Spleen (tissue), 11 donors: ENCODE data around the gene PLEKHD1. TPM values are rescaled to one million over a fixed set of nuclear protein-coding genes. Genes with fewer than 3 reads are reported as not detected.

Source experiments
- DNase-seq: peaks from one replicate; pipeline ENCODE4 v3.0.0-alpha.2; 2020
- H3K27ac ChIP-seq, 8 donors: fragments of 200-600 bp; sonication (generic) in 7 of 8; 1 replicate in 4 of 8; 2 replicates in 4 of 8; pipeline versions ENCODE4 v1.5.0 to v1.8.0; 2016 to 2021; ENCODE audit warnings: inconsistent platforms in 4 of 8, mild to moderate bottlenecking in 4 of 8, moderate library complexity in 1 of 8
- H3K27me3 ChIP-seq, 7 donors: fragments of 200-600 bp; sonication (generic) in 6 of 7; replicated peaks in 1 of 7; 1 replicate in 4 of 7; 2 replicates in 3 of 7; pipeline versions ENCODE4 v1.5.0 to v1.8.0; 2016 to 2021; ENCODE audit warnings: inconsistent platforms in 3 of 7, mild to moderate bottlenecking in 1 of 7
- H3K36me3 ChIP-seq, 6 donors: fragments of 200-600 bp; sonication (generic) in 5 of 6; 1 replicate in 4 of 6; 2 replicates in 2 of 6; pipeline versions ENCODE4 v1.5.0 to v1.8.0; 2016 to 2021; ENCODE audit warnings: inconsistent platforms in 2 of 6
- H3K4me1 ChIP-seq, 6 donors: fragments of 200-600 bp; sonication (generic) in 5 of 6; 1 replicate in 3 of 6; 2 replicates in 3 of 6; pipeline versions ENCODE4 v1.5.0 to v1.8.0; 2016 to 2021; ENCODE audit warnings: inconsistent platforms in 3 of 6
- H3K4me3 ChIP-seq, 8 donors: fragments of 200-600 bp; sonication (generic) in 7 of 8; 1 replicate in 4 of 8; 2 replicates in 4 of 8; pipeline versions ENCODE4 v1.5.0 to v1.8.0; 2016 to 2021; ENCODE audit warnings: inconsistent platforms in 4 of 8, mild to moderate bottlenecking in 4 of 8, moderate library complexity in 2 of 8
- H3K9me3 ChIP-seq, 8 donors: fragments of 200-600 bp; sonication (generic) in 7 of 8; 1 replicate in 4 of 8; 2 replicates in 4 of 8; pipeline versions ENCODE4 v1.5.0 to v1.8.0; 2016 to 2021; ENCODE audit warnings: inconsistent platforms in 4 of 8
- POLR2A ChIP-seq, 3 donors: fragments of 450-650 bp; IDR thresholded peaks; one replicate each; pipeline ENCODE4 v1.5.1; 2017; ENCODE audit warnings: antibody characterized with exemption in 3 of 3, mild to moderate bottlenecking in 1 of 3
- POLR2AphosphoS5 ChIP-seq, 3 donors: sonication (generic); formaldehyde crosslinking; IDR thresholded peaks; one replicate each; pipeline ENCODE4 v1.5.1; 2017; ENCODE audit warnings: antibody characterized with exemption in 3 of 3
- WGBS, 5 donors: extraction: QIAGEN DNeasy Blood & Tissue Kit in 3 of 5; methylation state at CpG; one replicate each; pipeline versions ENCODE4 v1.1.5 to v1.1.7; 2013 to 2018; 5-methylcytosine and 5-hydroxymethylcytosine counted together
- intact Hi-C: fragments of 100-400 bp; cut with DNase I; formaldehyde crosslinking; loops from one replicate; pipeline ENCODE4 v1.15.0; 2023; ENCODE audit warnings: low total_unique reads
- polyA plus RNA-seq, 3 donors: library from polyadenylated mRNA; stranded (reverse); fragments of 200-250 nt; gene quantifications; one replicate each; pipeline ENCODE4 v1.2.1, GENCODE V29; 2013
- total RNA-seq, 7 donors: library from RNA; depleted of rRNA in 3 of 7; stranded (reverse); fragments of >200 nt in 3 of 7; fragmentation: NEBNext Ultra II Directional in 4 of 7; extraction: Animal tissue kit (Norgen Biotek cat#: 25700) in 4 of 7; gene quantifications; one replicate each; pipeline versions ENCODE4 v1.1.0 to v1.2.1, GENCODE V29; 2016 to 2021
- TF ChIP-seq, protein P1 (sequence below), 11 experiments: fragments of 200-600 bp in 7 of 11; fragments of 450-650 bp in 4 of 11; sonication (generic) in 4 of 11; IDR thresholded peaks in 8 of 11; conservative IDR thresholded peaks in 3 of 11; 1 replicate in 7 of 11; 2 replicates in 4 of 11; pipeline versions ENCODE4 v1.4.0 to v1.8.0; 2016 to 2021; ENCODE audit warnings: antibody characterized with exemption in 11 of 11, inconsistent platforms in 4 of 11, mild to moderate bottlenecking in 1 of 11
- donor health status: healthy with polysubstance abuse.
- donor health status: DM: no; HTN: no; CAD: no; lungs with moderate emphysema.
- donor health status: DM: no; HTN: no; CAD: no.
- donor health status: Bipolar disorder and iron deficiency.
- donor health status: healthy.
- donor health status: DM: no; HTN: no; CAD: no.
- donor health status: DM: yes; HTN: yes; CAD: no.

PLEKHD1 gene
- total and polyA plus RNA-seq, 10 donors: 0.06 to 0.46 (median 0.17) TPM; not detected in 1

DNA sequence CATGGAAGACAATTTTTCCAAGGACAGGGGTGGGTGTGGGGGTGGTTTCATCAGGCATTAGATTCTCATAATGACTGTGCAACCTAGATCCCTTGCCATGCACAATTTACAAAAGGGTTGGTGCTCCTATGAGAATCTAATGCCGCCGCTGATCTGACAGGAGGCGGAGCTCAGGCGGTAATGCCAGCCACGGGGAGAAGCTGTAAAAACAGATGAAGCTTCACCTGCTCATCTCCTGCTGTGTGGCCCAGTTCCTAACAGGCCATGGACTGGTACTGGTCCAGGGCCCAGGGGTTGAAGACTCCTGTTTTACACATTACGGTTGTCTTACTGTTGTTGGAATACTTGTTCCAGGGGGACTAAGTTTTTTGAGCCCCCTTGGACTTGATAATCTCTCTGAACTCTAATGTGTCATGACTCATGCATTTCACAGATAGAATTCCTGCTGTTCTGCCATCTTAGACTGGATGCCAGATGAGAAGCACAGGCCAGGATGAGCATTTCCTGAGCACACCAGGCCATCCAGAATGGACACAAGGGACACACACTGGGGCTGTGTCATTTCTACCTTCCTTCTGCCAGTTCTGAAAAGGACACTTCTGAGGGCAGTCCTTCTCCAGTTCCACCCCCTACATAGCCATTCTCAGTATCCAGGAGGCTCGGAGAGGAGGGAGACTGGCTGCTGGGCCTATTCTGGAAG, 5.8 kb downstream of the PLEKHD1 start:
- WGBS, 5 donors: 82 to 92% (median 85%) methylated on average over 7 of the region's 7 CpGs
- TF ChIP-seq POLR2A (IDR thresholded peaks at IDR 0.05): no peak
- TF ChIP-seq POLR2AphosphoS5 (IDR thresholded peaks at IDR 0.05): no peak
- TF ChIP-seq, protein P1, sequence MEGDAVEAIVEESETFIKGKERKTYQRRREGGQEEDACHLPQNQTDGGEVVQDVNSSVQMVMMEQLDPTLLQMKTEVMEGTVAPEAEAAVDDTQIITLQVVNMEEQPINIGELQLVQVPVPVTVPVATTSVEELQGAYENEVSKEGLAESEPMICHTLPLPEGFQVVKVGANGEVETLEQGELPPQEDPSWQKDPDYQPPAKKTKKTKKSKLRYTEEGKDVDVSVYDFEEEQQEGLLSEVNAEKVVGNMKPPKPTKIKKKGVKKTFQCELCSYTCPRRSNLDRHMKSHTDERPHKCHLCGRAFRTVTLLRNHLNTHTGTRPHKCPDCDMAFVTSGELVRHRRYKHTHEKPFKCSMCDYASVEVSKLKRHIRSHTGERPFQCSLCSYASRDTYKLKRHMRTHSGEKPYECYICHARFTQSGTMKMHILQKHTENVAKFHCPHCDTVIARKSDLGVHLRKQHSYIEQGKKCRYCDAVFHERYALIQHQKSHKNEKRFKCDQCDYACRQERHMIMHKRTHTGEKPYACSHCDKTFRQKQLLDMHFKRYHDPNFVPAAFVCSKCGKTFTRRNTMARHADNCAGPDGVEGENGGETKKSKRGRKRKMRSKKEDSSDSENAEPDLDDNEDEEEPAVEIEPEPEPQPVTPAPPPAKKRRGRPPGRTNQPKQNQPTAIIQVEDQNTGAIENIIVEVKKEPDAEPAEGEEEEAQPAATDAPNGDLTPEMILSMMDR (IDR thresholded peaks at IDR 0.05 in 8 of 11, conservative IDR thresholded peaks at IDR 0.05 in 3 of 11): no peak
- Histone ChIP-seq H3K4me3 (no peak overlapping the region), H3K27ac (no peak overlapping the region), H3K27me3 (peaks cover 0 to 37% (median 12%) of the 10 kb centered on the region in 7 donors), H3K9me3 (no peaks in the 10 kb centered on the region), H3K4me1 (peaks cover 0 to 1% (median 0%) of the 10 kb centered on the region in 6 donors), H3K36me3 (no peaks in the 10 kb centered on the region)
- intact Hi-C loops: no loop called here
- no peak for DNase-seq

DNA sequence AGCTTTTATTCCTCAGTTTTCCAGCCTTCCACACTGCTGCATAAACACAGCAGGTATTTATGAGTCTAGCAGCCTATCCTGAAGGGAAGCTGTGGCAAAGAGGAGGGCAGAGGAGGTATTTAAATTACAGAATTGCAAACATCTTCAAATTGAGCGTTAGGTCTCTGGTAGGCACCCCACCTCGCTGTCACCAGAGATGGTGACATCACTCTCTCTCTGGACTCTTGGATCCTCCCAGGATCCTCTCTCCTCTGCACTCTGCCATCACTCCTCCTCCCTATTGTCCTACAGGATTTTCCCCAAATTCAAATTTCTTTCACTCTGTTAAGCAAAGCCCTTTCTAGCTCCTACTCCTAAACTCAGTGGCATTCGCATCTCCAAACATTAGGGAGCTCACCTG, 6.7 kb downstream of the PLEKHD1 start:
- no peaks in the 10 kb centered on the region for H3K36me3 ChIP-seq
- no peaks in the 10 kb centered on the region for H3K4me1 ChIP-seq
- intact Hi-C loops: no loop called here
- H3K27ac ChIP-seq: no peak overlapping the region
- TF ChIP-seq POLR2AphosphoS5 (IDR thresholded peaks at IDR 0.05): no peak
- TF ChIP-seq, protein P1 (IDR thresholded peaks at IDR 0.05 in 8 of 11, conservative IDR thresholded peaks at IDR 0.05 in 3 of 11): no peak
- TF ChIP-seq POLR2A (IDR thresholded peaks at IDR 0.05): no peak
- DNase-seq: no peak
- no peak overlapping the region for H3K4me3 ChIP-seq
- H3K9me3 ChIP-seq: no peaks in the 10 kb centered on the region
- WGBS, 5 donors: 78 to 92% (median 88%) methylated on average over 3 of the region's 3 CpGs
- H3K27me3 ChIP-seq: peaks cover 0 to 37% (median 5%) of the 10 kb centered on the region in 7 donors

DNA sequence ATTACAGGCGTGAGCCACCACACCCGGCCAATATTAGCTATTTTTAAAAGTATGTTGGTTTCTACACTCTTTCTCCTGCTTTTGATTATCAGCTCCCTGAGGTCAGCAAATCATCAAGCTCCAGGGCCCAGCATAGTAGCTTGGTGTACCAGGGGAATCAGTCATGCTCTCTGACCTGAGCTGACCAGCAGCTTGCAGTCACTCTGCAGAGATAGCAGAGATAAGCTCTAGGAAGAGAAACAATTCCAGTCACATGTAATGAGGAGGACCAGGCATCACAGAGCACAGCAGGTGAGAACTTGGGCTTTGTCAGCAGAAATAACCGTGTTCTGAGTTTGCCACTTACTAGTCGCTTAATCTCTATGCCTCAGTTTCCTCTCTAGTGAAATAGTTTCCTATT, 8.5 kb downstream of the PLEKHD1 start:
- Histone ChIP-seq H3K4me1 (no peaks in the 10 kb centered on the region), H3K9me3 (no peaks in the 10 kb centered on the region), H3K36me3 (no peaks in the 10 kb centered on the region), H3K27me3 (peaks cover 0 to 32% (median 0%) of the 10 kb centered on the region in 7 donors), H3K4me3 (no peak overlapping the region), H3K27ac (no peak overlapping the region)
- DNase-seq: no peak
- intact Hi-C loops: no loop called here
- WGBS, 5 donors: 71 to 91% (median 81%) methylated on average over 4 of the region's 4 CpGs
- TF ChIP-seq POLR2A (IDR thresholded peaks at IDR 0.05) (no peak), POLR2AphosphoS5 (IDR thresholded peaks at IDR 0.05) (no peak)
- TF ChIP-seq, protein P1 (IDR thresholded peaks at IDR 0.05 in 8 of 11, conservative IDR thresholded peaks at IDR 0.05 in 3 of 11): no peak

DNA sequence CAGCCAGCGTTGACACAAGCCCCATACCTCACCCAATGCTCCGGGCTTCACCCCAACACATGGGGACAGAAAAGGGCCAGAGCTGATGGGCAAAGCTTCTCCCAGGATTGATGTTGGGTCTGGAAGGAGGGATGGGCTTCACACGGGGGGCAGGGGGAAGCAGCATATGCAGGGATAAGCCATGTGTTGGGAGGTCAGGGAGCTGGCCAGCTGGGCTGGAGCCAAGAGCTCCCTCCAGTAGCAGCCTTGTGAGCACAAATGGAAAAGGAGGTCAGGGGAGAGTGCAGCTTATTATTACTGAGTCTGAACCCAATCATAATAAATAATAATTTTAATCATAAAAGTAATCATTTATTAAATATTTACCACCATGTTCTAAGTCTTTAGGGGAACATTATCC, 9.3 kb downstream of the PLEKHD1 start:
- Histone ChIP-seq H3K4me1 (no peaks in the 10 kb centered on the region), H3K4me3 (no peak overlapping the region), H3K36me3 (no peaks in the 10 kb centered on the region), H3K9me3 (no peaks in the 10 kb centered on the region), H3K27me3 (peaks cover 0 to 25% (median 0%) of the 10 kb centered on the region in 7 donors), H3K27ac (no peak overlapping the region)
- no peak for DNase-seq
- WGBS, 5 donors: 60 to 72% (median 66%) methylated on average over 3 of the region's 3 CpGs
- intact Hi-C loops: no loop called here
- TF ChIP-seq POLR2AphosphoS5 (IDR thresholded peaks at IDR 0.05) (no peak), POLR2A (IDR thresholded peaks at IDR 0.05) (no peak)
- TF ChIP-seq, protein P1 (IDR thresholded peaks at IDR 0.05 in 8 of 11, conservative IDR thresholded peaks at IDR 0.05 in 3 of 11): no peak
